HCT116 (cell line): ENCODE data around the gene TRAK1. TPM values are rescaled to one million over a fixed set of nuclear protein-coding genes. Genes with fewer than 3 reads are reported as not detected.
"Not testable (repeated sequence)": the region's sequence is repeated elsewhere in the genome, so short reads cannot be mapped to it uniquely, and the experiment has no call there.

Experiments used
- ATAC-seq: fragments of 200-7000 bp; cut with Tn5 transposase; 2 replicates; pipeline ENCODE4 v1.9.1; 2020; ENCODE audit warnings: mild to moderate bottlenecking, moderate library complexity
- BruUV-seq: library from RNA; stranded (reverse); fragments of 400-500 nt; replicated peaks from 2 replicates; lab custom pipeline; 2021; lab: Mats Ljungman, UMichigan
- CTCF ChIA-PET: fragments of 300-600 bp; sonication (Branson Sonifier 250); formaldehyde crosslinking; loops from one replicate; lab custom pipeline; 2021; ENCODE audit warnings: antibody characterized with exemption; lab: Charles Lee
- POLR2A ChIA-PET: fragments of 300-600, 350-600 bp; sonication (Branson Sonifier 250); formaldehyde crosslinking; loops from one replicate; lab custom pipeline; 2021; ENCODE audit warnings: antibody characterized with exemption; lab: Charles Lee
- RAD21 ChIA-PET, 2 experiments: fragments of 300-600 bp; sonication (Branson Sonifier 250); formaldehyde crosslinking; loops; one replicate each; lab custom pipeline; 2023; ENCODE audit warnings: low total read pairs in 2 of 2; ENCODE audit not compliant: uncharacterized antibody in 2 of 2, unreplicated experiment in 2 of 2, low non-redundant PET in 1 of 2; lab: Charles Lee
- DNase-seq: peaks from one replicate; pipeline ENCODE4 v3.0.0-alpha.2; 2010; ENCODE audit warnings: low read depth, low spot score
- H2AFZ ChIP-seq: fragments of 200-600 bp; shearing (Covaris generic), sonication (generic); 2 replicates; pipeline ENCODE4 v1.6.1; 2017; ENCODE audit warnings: low read depth, mixed run types, mixed read lengths, antibody characterized with exemption, low read length; ENCODE audit not compliant: poor library complexity, severe bottlenecking
- H3K27ac ChIP-seq: 2 replicates; pipeline ENCODE4 v1.5.1; 2012; ENCODE audit warnings: low read depth, low read length
- H3K27me3 ChIP-seq: fragments of 200-600 bp; sonication (generic); 2 replicates; pipeline ENCODE4 v1.6.1; 2016; ENCODE audit warnings: mixed run types, low read length, mixed read lengths; ENCODE audit not compliant: insufficient read depth
- H3K36me3 ChIP-seq, 2 experiments: fragments of 200-500 bp in 1 of 2; fragments of 200-600 bp in 1 of 2; sonication (Bioruptor generic) in 1 of 2; sonication (generic) in 1 of 2; 2 replicates each; pipeline versions ENCODE4 v1.5.1 to v1.6.1; 2014 to 2016; ENCODE audit warnings: low read length in 2 of 2, inconsistent platforms in 1 of 2, mixed read lengths in 1 of 2, mixed run types in 1 of 2; ENCODE audit not compliant: insufficient read depth in 2 of 2, control insufficient read depth in 1 of 2
- H3K4me1 ChIP-seq, 2 experiments: fragments of 200-600 bp in 1 of 2; sonication (generic) in 1 of 2; 2 replicates each; pipeline versions ENCODE4 v1.5.1 to v1.6.1; 2012 to 2017; ENCODE audit warnings: low read length in 2 of 2, inconsistent platforms in 1 of 2, mild to moderate bottlenecking in 1 of 2, mixed read lengths in 1 of 2, mixed run types in 1 of 2, moderate library complexity in 1 of 2; ENCODE audit not compliant: insufficient read depth in 2 of 2, control insufficient read depth in 1 of 2
- H3K4me2 ChIP-seq: fragments of 200-600 bp; sonication (generic); 2 replicates; pipeline ENCODE4 v1.6.1; 2017; ENCODE audit warnings: mixed run types, low read length, mixed read lengths
- H3K4me3 ChIP-seq, 2 experiments: fragments of 200-600 bp in 1 of 2; sonication (generic) in 1 of 2; replicated peaks in 1 of 2; 2 replicates each; pipeline ENCODE4 v1.5.1; 2011 to 2016; ENCODE audit warnings: low read length in 2 of 2, control low read depth in 1 of 2, low read depth in 1 of 2, mild to moderate bottlenecking in 1 of 2, mixed read lengths in 1 of 2, mixed run types in 1 of 2
- H3K79me2 ChIP-seq: fragments of 200-600 bp; sonication (generic); 2 replicates; pipeline ENCODE4 v1.6.1; 2017; ENCODE audit warnings: mild to moderate bottlenecking, mixed run types, low read length, moderate library complexity, mixed read lengths; ENCODE audit not compliant: insufficient read depth
- H3K9ac ChIP-seq: fragments of 200-600 bp; sonication (generic); 2 replicates; pipeline ENCODE4 v1.6.1; 2016; ENCODE audit warnings: low read length, mixed read lengths
- H3K9me2 ChIP-seq: fragments of 200-600 bp; sonication (generic), shearing (Covaris generic); 2 replicates; pipeline ENCODE4 v1.6.1; 2017; ENCODE audit warnings: mixed run types, mild to moderate bottlenecking, moderate library complexity; ENCODE audit not compliant: insufficient read depth
- H3K9me3 ChIP-seq, 2 experiments: fragments of 200-500 bp in 1 of 2; fragments of 200-600 bp in 1 of 2; sonication (Bioruptor generic) in 1 of 2; sonication (generic) in 1 of 2; 2 replicates each; pipeline ENCODE4 v1.6.1; 2014 to 2017; ENCODE audit warnings: low read length in 2 of 2, mixed read lengths in 2 of 2, inconsistent platforms in 1 of 2, low read depth in 1 of 2, mild to moderate bottlenecking in 1 of 2, mixed run types in 1 of 2, moderate library complexity in 1 of 2; ENCODE audit not compliant: control insufficient read depth in 1 of 2, insufficient read depth in 1 of 2
- H4K20me1 ChIP-seq: fragments of 200-600 bp; sonication (generic), shearing (Covaris generic); 2 replicates; pipeline ENCODE4 v1.6.1; 2017; ENCODE audit warnings: mixed run types, mild to moderate bottlenecking, moderate library complexity; ENCODE audit not compliant: insufficient read depth
- CBX3 ChIP-seq: IDR thresholded peaks from 2 replicates; pipeline ENCODE4 v1.6.1; 2012; ENCODE audit warnings: low read depth
- ELF1 ChIP-seq: IDR thresholded peaks from 2 replicates; pipeline ENCODE4 v1.6.1; 2012; ENCODE audit warnings: low read depth, borderline replicate concordance
- POLR2A ChIP-seq: IDR thresholded peaks from 2 replicates; pipeline ENCODE4 v1.7.0; 2011; ENCODE audit warnings: borderline replicate concordance; ENCODE audit not compliant: insufficient read depth, insufficient read length; ENCODE audit errors: extremely low read depth
- POLR2AphosphoS5 ChIP-seq: IDR thresholded peaks from 2 replicates; pipeline ENCODE4 v1.6.1; 2011; ENCODE audit warnings: mild to moderate bottlenecking, low read depth, low read length, moderate library complexity
- SP1 ChIP-seq: IDR thresholded peaks from 2 replicates; pipeline ENCODE4 v1.6.1; 2012; ENCODE audit warnings: low read depth
- YY1 ChIP-seq: IDR thresholded peaks from 2 replicates; pipeline ENCODE4 v1.6.1; 2011; ENCODE audit warnings: low read length, low read depth, moderate library complexity, mild to moderate bottlenecking; ENCODE audit not compliant: insufficient replicate concordance; ENCODE audit errors: extremely low read depth
- ZNF274 ChIP-seq: fragments of 200-500 bp; sonication (Bioruptor generic); IDR thresholded peaks from 2 replicates; pipeline ENCODE4 v1.6.1; 2014; ENCODE audit warnings: mild to moderate bottlenecking, low read depth, low read length, inconsistent platforms
- intact Hi-C: fragments of 100-400 bp; cut with micrococcal nuclease; formaldehyde crosslinking; loops from 2 replicates; pipeline ENCODE4 v1.10.0; 2022
- total RNA-seq: library from RNA; stranded (reverse); gene quantifications from one replicate; pipeline ENCODE4 v1.2.1, GENCODE V29; 2021; ENCODE audit not compliant: unreplicated experiment
- TF ChIP-seq, protein P1 (sequence below): IDR thresholded peaks from 2 replicates; pipeline ENCODE4 v1.6.1; 2011; ENCODE audit warnings: mild to moderate bottlenecking, low read length, moderate library complexity; ENCODE audit not compliant: insufficient replicate concordance; ENCODE audit errors: extremely low read depth
- TF ChIP-seq, protein P2 (sequence below): IDR thresholded peaks from 2 replicates; pipeline ENCODE4 v1.6.1; 2012
- TF ChIP-seq, protein P3 (sequence below): IDR thresholded peaks from 2 replicates; pipeline ENCODE4 v1.6.1; 2012

Gene TRAK1
- total RNA-seq, 1 experiment from 2014 or later: 25.9 TPM

DNA sequence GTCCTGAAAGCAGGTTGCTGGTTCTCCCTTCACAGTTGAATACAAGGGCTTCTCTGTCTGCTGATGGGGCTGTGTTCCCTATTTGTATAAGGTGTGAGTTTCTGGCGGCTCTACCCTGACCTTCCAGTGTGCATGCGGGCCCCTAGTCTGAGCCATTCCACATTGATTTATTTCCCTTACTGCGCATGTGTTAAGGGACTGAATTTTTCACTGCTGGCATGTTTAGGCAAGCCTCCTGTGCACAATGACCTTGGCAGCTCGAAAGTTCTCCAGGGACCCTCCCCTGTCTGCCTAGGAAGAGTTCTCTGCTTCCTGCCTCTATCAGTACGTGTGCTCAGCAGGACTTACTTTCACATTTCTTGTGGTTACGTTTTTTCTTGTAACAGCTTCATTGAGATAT is 11.4 kb downstream of the TRAK1 start:
- peaks cover 4% of the 10 kb centered on the region; the same call in 1 of the 2 replicates for H3K79me2 ChIP-seq
- intact Hi-C loops: loop anchor here (10.0 kb wide), 1 partner anchor 1518 kb away; no protein-coding TSS in a partner anchor
- no peaks in the 10 kb centered on the region for H3K36me3 ChIP-seq
- H3K9ac ChIP-seq: no peak overlapping the region
- no peak overlapping the region for H3K27ac ChIP-seq
- TF ChIP-seq POLR2AphosphoS5 (no peak), CBX3 (no peak), SP1 (no peak), YY1 (no peak), POLR2A (no peak), ZNF274 (no peak), ELF1 (no peak)
- TF ChIP-seq, protein P1, sequence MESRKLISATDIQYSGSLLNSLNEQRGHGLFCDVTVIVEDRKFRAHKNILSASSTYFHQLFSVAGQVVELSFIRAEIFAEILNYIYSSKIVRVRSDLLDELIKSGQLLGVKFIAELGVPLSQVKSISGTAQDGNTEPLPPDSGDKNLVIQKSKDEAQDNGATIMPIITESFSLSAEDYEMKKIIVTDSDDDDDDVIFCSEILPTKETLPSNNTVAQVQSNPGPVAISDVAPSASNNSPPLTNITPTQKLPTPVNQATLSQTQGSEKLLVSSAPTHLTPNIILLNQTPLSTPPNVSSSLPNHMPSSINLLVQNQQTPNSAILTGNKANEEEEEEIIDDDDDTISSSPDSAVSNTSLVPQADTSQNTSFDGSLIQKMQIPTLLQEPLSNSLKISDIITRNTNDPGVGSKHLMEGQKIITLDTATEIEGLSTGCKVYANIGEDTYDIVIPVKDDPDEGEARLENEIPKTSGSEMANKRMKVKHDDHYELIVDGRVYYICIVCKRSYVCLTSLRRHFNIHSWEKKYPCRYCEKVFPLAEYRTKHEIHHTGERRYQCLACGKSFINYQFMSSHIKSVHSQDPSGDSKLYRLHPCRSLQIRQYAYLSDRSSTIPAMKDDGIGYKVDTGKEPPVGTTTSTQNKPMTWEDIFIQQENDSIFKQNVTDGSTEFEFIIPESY: no peak
- TF ChIP-seq, protein P2, sequence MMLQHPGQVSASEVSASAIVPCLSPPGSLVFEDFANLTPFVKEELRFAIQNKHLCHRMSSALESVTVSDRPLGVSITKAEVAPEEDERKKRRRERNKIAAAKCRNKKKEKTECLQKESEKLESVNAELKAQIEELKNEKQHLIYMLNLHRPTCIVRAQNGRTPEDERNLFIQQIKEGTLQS: no peak
- TF ChIP-seq, protein P3, sequence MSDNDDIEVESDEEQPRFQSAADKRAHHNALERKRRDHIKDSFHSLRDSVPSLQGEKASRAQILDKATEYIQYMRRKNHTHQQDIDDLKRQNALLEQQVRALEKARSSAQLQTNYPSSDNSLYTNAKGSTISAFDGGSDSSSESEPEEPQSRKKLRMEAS: no peak
- H3K4me2 ChIP-seq: no peak overlapping the region
- no peaks in the 10 kb centered on the region for H4K20me1 ChIP-seq
- no peak overlapping the region for H2AFZ ChIP-seq
- H3K9me3 ChIP-seq: no peaks in the 10 kb centered on the region
- ATAC-seq (no peak), DNase-seq (no peak)
- ChIA-PET RAD21 (no interaction called here), POLR2A (no interaction called here), CTCF (no interaction called here)
- H3K4me3 ChIP-seq: no peak overlapping the region
- no TSS peak for BruUV-seq
- H3K4me1 ChIP-seq: peaks cover 0 to under 1% of the 10 kb centered on the region in 2 experiments; a peak in 1 of 4 replicates
- H3K27me3 ChIP-seq: no peaks in the 10 kb centered on the region
- H3K9me2 ChIP-seq: no peaks in the 10 kb centered on the region

DNA sequence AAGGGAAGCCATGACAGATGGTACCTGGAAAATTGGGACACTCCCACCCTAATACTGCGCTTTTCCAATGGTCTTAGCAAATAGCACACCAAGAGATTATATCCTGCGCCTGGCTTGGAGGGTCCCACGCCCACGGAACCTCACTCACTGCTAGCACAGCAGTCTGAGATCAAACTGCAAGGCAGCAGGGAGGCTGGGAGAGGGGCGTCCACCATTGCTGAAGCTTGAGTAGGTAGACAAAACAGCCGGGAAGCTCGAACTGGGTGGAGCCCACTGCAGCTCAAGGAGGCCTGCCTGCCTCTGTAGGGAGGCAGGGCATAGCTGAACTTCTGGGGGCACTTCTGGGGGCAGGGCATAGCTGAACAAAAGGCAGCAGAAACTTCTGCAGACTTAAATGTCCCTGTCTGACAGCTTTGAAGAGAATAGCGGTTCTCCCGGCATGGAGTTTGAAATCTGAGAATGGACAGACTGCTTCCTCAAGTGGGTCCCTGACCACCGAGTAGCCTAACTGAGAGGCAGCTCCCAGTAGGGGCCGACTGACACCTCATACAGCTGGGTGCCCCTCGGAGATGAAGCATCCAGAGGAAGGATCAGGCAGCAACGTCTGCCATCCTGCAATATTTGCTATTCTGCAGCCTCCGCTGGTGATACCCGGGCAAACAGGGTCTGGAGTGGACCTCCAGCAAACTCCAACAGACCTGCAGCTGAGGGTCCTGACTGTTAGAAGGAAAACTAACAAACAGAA is 12.9 kb downstream of the TRAK1 start:
- BruUV-seq, POLR2A ChIA-PET, H3K4me1 ChIP-seq, H2AFZ ChIP-seq, H3K9me2 ChIP-seq, DNase-seq, ATAC-seq, H4K20me1 ChIP-seq, H3K9ac ChIP-seq, H3K9me3 ChIP-seq, H3K4me3 ChIP-seq, H3K79me2 ChIP-seq, RAD21 ChIA-PET, H3K27ac ChIP-seq, H3K36me3 ChIP-seq, H3K4me2 ChIP-seq, H3K27me3 ChIP-seq: not testable (repeated sequence)
- intact Hi-C loops: loop anchor here (10.0 kb wide), 1 partner anchor 1519 kb away; no protein-coding TSS in a partner anchor
- CTCF ChIA-PET: interaction anchor here (0.7 kb wide), 1 partner anchor 661 kb away, joined by 3 read pairs; no protein-coding TSS in a partner anchor

DNA sequence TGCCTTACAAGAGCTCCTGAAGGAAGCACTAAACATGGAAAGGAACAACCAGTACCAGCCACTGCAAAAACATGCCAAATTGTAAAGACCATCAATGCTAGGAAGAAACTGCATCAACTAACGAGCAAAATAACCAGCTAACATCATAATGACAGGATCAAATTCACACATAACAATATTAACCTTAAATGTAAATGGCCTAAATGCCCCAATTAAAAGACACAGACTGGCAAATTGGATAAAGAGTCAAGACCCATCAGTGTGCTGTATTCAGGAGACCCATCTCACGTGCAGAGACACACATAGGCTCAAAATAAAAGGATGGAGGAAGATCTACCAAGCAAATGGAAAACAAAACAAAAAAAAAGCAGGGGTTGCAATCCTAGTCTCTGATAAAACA is 14.8 kb downstream of the TRAK1 start:
- intact Hi-C loops: loop anchor here (10.0 kb wide), 1 partner anchor 1521 kb away; no protein-coding TSS in a partner anchor
- H3K79me2 ChIP-seq, H3K4me2 ChIP-seq, H3K27me3 ChIP-seq, ATAC-seq, POLR2A ChIA-PET, BruUV-seq, DNase-seq, RAD21 ChIA-PET, H3K9me2 ChIP-seq, CTCF ChIA-PET, H2AFZ ChIP-seq, H3K27ac ChIP-seq, H3K4me1 ChIP-seq, H4K20me1 ChIP-seq, H3K9ac ChIP-seq, H3K36me3 ChIP-seq, H3K4me3 ChIP-seq, H3K9me3 ChIP-seq: not testable (repeated sequence)
